Activated naive CD4-positive, alpha-beta T cell treated with anti-CD3 and anti-CD28 coated beads for 36 hours (primary cell): ENCODE data around the gene MAP3K20. TPM values are rescaled to one million over a fixed set of nuclear protein-coding genes. Genes with fewer than 3 reads are reported as not detected.

ENCODE experiments used
- CTCF ChIA-PET: fragments of 350-600 bp; sonication (Branson Sonifier 250); formaldehyde crosslinking; loops from one replicate; lab custom pipeline; 2021; ENCODE audit warnings: antibody characterized with exemption; lab: Charles Lee
- DNase-seq: peaks from one replicate; pipeline ENCODE4 v3.0.0-alpha.2; 2020
- H3K27ac Mint-ChIP-seq: one replicate; pipeline ENCODE4 v1.8.0; 2021; ENCODE audit warnings: mild to moderate bottlenecking, mixed read lengths
- H3K27me3 Mint-ChIP-seq: one replicate; pipeline ENCODE4 v1.8.0; 2021; ENCODE audit warnings: low read depth, mixed read lengths
- H3K36me3 Mint-ChIP-seq: one replicate; pipeline ENCODE4 v1.8.0; 2021; ENCODE audit warnings: low read depth, mixed read lengths
- H3K4me1 Mint-ChIP-seq: one replicate; pipeline ENCODE4 v1.8.0; 2021; ENCODE audit warnings: low read depth, mixed read lengths
- H3K4me3 Mint-ChIP-seq: one replicate; pipeline ENCODE4 v1.8.0; 2021; ENCODE audit warnings: mild to moderate bottlenecking, moderate library complexity, mixed read lengths
- H3K9me3 Mint-ChIP-seq: one replicate; pipeline ENCODE4 v1.8.0; 2021; ENCODE audit warnings: mixed read lengths
- intact Hi-C: fragments of 100-400 bp; cut with micrococcal nuclease; formaldehyde crosslinking; loops from one replicate; pipeline ENCODE4 v1.15.1; 2023
- total RNA-seq, 2 experiments: library from RNA; stranded (reverse); gene quantifications; one replicate each; pipeline ENCODE4 v1.2.3, GENCODE V29; 2021

MAP3K20 gene
- total RNA-seq, 2 experiments from 2014 or later, result 3.0 to 3.7 TPM

DNA sequence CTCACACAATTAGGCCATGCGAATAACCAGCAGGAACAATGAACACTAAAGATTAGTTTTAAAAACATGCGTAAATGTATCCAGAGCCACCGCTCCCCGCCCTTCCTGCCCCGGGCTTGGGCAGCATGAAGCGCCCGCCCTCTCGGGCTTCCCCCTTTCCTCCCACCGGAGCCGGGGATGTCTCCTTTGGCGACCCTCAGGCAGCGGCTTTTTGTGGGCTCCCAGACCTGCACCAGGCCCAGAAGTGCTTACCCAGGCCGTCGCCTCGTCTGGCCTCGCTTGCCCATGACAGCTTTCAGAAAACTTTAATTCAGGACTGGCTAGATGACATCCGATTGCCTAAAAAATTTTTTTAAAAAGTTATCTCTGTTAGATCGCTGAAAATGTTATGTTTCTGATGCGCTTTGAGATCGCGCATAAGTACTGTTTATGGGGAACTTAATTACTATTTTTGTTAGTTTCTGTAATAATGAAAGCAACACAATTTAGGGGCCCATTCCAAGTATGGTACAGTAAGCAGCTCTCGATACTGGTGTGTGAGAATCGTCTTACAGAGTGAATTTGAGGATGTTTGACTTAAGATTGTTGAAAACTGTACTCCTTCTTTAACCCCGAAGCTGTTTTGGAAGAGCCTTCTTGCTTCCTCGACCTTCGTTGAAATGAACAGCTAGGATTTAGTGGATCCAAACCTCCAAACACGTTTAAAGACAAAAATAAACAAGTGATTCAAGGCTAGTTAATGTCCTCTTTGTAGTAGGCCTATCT, 1.1 kb downstream of the MAP3K20 start:
- Mint-ChIP-seq H3K4me1 (peaks cover 5% of the 10 kb centered on the region), H3K27me3 (peaks cover 42% of the 10 kb centered on the region), H3K27ac (no peak overlapping the region), H3K36me3 (no peaks in the 10 kb centered on the region), H3K9me3 (no peaks in the 10 kb centered on the region), H3K4me3 (peak overlapping the region; percentile 68)
- intact Hi-C loops, result loop anchor here (5.0 kb wide), 1 partner anchor 49 kb away; no protein-coding TSS in a partner anchor
- DNase-seq, result peak; percentile 14
- CTCF ChIA-PET, result interaction anchor here (0.6 to 0.8 kb wide), 2 partner anchors 142 to 649 kb away, joined by 3 to 5 read pairs; partner anchors contain the start of gene ITGA6

DNA sequence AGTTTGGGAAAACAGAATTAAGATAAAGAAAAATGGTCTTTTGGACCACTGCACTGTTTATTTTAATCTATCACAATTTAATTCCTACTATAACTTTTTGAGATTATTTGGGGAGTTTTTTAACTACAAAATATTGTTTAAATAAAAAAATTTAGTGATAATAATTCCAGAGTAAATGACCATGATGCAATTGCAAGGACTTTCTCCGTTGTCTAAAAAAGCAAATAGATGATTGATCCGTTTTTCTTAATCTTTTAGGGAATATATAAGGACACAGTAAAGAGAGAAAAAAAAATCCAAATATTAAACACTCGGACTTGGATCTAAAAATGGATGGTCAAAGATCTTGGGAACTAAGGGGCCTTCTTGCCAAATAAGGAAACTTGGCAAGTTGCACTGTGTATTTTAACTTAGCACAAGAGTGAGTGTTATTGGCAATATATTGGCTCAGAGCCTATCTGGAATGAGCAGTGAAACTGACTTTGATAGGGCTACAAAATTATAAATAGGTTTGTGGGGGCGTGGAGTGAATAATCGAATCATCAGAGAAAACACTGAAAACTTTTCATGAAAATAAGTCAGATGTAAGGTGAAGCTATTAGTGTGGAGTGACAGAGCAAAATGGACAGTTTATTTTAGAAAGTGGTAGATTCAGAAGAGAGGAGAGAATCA, 2.0 kb downstream of the MAP3K20 start:
- Mint-ChIP-seq H3K4me1 (peaks cover 5% of the 10 kb centered on the region), H3K4me3 (no peak overlapping the region), H3K27me3 (peaks cover 44% of the 10 kb centered on the region), H3K36me3 (no peaks in the 10 kb centered on the region), H3K27ac (no peak overlapping the region), H3K9me3 (no peaks in the 10 kb centered on the region)
- intact Hi-C loops, result loop anchor here (5.0 kb wide), 1 partner anchor 50 kb away; no protein-coding TSS in a partner anchor
- CTCF ChIA-PET, result interaction anchor here (1.2 to 1.3 kb wide), 2 partner anchors 13 to 133 kb away, joined by 3 read pairs; no protein-coding TSS in a partner anchor
- DNase-seq, result no peak

DNA sequence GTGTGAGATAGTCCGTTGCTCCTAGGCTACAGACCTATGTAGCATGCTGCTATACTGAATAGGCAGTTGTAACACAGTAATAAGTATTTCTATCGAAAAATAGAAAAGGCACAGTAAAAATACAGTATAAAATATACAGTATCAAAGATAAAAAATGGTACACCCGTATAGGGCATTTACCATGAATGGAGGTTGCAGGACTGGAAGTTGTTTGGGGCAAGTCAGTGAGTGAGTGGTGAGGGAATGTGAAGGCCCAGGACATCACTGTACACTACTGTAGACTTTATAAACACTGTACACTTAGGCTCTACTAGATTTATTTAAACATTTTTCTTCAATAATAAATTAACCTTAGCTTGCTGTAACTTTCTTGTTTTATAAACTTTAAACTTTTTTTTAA, 3.5 kb downstream of the MAP3K20 start:
- intact Hi-C loops, result loop anchor here (5.0 kb wide), 1 partner anchor 52 kb away; no protein-coding TSS in a partner anchor
- DNase-seq, result no peak
- no peak overlapping the region for H3K27ac Mint-ChIP-seq
- CTCF ChIA-PET, result interaction anchor here (1.2 to 1.3 kb wide), 2 partner anchors 12 to 132 kb away, joined by 3 read pairs; no protein-coding TSS in a partner anchor
- no peaks in the 10 kb centered on the region for H3K9me3 Mint-ChIP-seq
- H3K4me3 Mint-ChIP-seq, result no peak overlapping the region
- H3K36me3 Mint-ChIP-seq, result no peaks in the 10 kb centered on the region
- peaks cover 45% of the 10 kb centered on the region for H3K27me3 Mint-ChIP-seq
- H3K4me1 Mint-ChIP-seq, result peaks cover 5% of the 10 kb centered on the region

DNA sequence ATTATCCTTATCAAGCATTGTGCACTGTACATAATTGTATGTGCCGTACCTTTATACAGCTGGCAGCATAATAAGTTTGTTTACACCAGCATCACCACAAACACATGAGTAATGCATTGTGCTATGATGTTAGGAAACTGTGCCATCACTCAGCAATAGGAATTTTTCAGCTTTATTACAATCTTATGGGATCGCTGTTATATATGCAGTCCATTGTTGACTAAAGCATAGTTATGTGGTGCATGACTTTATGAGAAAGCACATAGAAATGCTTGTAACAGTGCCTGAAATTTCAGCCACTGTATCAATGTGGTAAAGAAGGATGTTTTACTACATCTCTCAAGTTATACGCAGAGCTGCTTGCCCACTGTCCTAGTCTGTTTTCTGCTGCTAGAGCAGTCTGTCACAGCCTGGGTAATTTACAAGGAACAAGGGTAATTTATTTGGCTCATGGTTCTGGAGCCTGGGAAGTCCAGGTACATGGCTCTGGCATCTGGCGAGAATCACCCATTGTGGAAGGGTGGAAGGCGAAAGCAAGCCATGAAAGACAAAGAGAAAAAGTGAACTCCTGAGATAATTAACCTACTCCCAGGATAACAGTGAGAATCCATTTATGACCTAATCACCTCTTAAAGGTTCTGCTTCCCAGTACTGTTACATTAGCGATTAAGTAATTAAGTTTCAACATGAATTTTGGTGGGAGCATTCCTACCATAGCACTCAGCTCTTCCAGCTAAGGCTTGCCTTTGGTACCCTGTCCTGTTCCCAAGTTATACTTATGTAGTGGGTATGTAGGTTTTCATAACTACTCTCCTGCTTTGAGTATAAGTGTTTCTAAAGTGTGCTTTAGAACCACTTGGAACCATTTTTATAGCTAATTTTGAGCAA, 4.6 kb downstream of the MAP3K20 start:
- intact Hi-C loops, result loop anchor here (5.0 kb wide), 1 partner anchor 53 kb away; no protein-coding TSS in a partner anchor
- Mint-ChIP-seq H3K4me3 (no peak overlapping the region), H3K9me3 (no peaks in the 10 kb centered on the region), H3K36me3 (no peaks in the 10 kb centered on the region), H3K4me1 (peaks cover 5% of the 10 kb centered on the region), H3K27ac (no peak overlapping the region), H3K27me3 (peaks cover 41% of the 10 kb centered on the region)
- no peak for DNase-seq
- CTCF ChIA-PET, result interaction anchor here (0.6 to 1.2 kb wide), 2 partner anchors 22 to 52 kb away, joined by 3 read pairs; no protein-coding TSS in a partner anchor

DNA sequence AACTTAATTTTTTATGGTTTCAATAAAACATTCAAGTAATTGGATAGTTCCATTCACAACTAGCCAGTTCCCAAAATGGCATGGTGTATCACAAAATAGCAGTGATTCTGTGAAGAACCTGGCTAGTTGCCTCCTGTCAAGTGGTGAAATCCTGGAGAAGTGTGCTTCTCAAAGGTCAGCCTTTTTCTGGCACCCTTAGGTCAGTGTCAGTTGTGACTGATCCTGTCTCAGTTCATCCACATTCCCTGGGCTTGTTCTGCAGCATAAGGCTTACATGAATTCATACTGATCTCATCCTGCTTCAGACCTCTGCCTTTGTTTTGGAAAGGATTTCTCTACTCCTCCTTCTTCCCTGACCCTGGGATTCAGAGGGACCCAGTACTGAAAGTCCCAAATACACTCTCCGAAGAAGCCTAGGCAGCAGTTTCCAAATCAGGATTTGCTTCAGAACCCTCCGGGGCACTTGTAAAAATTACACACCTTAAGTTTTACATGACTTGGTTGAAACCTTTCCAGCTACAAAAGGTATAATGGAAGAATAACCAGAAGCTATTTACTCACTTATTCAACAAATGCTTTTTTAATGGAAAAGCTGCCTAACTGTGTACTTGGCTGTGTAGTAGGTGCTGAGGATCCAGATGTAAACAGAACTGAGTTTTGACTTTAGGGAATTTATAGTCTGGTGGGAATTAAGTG, 11.0 kb downstream of the MAP3K20 start:
- H3K9me3 Mint-ChIP-seq, result no peaks in the 10 kb centered on the region
- DNase-seq, result no peak
- intact Hi-C loops, result no loop called here
- no peak overlapping the region for H3K4me3 Mint-ChIP-seq
- CTCF ChIA-PET, result interaction anchor here (0.8 kb wide), 1 partner anchor 107 kb away, joined by 3 read pairs; no protein-coding TSS in a partner anchor
- no peaks in the 10 kb centered on the region for H3K4me1 Mint-ChIP-seq
- no peak overlapping the region for H3K27ac Mint-ChIP-seq
- peaks cover 35% of the 10 kb centered on the region for H3K27me3 Mint-ChIP-seq
- H3K36me3 Mint-ChIP-seq, result no peaks in the 10 kb centered on the region

DNA sequence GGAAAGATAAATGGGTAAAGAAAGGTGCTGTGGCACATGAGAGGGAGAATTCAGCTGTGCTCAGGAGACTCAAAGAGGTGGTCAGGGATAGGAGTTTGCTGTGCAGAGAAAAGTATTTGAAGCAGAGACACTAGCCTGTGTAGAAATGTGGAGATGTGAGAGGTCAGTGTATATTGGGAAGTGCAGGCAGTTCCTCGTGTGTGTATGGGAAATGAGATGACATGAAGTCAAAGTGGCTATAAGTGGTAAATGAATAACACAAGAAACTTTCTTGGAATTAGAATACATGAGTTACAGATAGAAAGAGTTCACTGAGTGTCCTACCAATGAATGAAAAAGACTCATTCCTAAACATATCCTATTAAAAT, 11.6 kb downstream of the MAP3K20 start:
- CTCF ChIA-PET, result interaction anchor here (0.8 kb wide), 1 partner anchor 106 kb away, joined by 3 read pairs; no protein-coding TSS in a partner anchor
- H3K27ac Mint-ChIP-seq, result no peak overlapping the region
- intact Hi-C loops, result no loop called here
- H3K27me3 Mint-ChIP-seq, result peaks cover 36% of the 10 kb centered on the region
- H3K4me1 Mint-ChIP-seq, result no peaks in the 10 kb centered on the region
- DNase-seq, result no peak
- H3K9me3 Mint-ChIP-seq, result no peaks in the 10 kb centered on the region
- no peaks in the 10 kb centered on the region for H3K36me3 Mint-ChIP-seq
- H3K4me3 Mint-ChIP-seq, result no peak overlapping the region

DNA sequence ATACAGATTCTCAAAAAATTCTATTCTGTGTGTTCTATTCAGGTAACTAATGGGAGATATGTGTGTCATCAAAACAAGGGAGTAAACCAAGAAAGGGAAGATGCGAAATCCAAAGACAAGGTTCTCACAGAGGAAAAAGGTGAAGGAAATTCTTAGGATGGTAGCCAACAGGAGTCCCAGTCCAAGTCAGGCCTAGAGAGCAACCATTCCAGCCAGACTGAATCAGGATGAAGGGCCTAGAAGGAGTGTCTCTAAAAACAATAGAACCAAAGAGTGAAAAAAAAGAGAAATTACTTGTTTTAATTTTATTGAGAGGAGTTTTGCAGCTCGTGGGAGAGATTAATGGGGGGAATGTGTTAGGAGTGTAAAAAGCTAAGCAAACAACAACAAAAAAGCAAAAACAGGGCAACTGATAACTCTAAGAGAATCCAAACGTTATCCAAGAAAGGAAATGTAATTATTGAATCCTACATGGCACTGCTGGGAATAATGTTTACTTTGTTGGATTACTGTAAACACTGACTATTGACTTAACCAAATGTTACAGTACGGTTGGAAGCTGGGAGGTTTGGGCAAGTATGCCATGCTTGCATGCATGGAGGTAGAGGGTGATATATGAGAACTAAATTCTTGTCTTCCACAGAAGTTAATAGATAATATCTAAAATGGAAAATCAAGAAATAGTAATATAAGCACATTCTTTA, 12.3 kb downstream of the MAP3K20 start:
- no peaks in the 10 kb centered on the region for H3K36me3 Mint-ChIP-seq
- CTCF ChIA-PET, result no interaction called here
- H3K4me3 Mint-ChIP-seq, result no peak overlapping the region
- no peak overlapping the region for H3K27ac Mint-ChIP-seq
- no peaks in the 10 kb centered on the region for H3K4me1 Mint-ChIP-seq
- DNase-seq, result no peak
- peaks cover 30% of the 10 kb centered on the region for H3K27me3 Mint-ChIP-seq
- no peaks in the 10 kb centered on the region for H3K9me3 Mint-ChIP-seq
- intact Hi-C loops, result no loop called here

DNA sequence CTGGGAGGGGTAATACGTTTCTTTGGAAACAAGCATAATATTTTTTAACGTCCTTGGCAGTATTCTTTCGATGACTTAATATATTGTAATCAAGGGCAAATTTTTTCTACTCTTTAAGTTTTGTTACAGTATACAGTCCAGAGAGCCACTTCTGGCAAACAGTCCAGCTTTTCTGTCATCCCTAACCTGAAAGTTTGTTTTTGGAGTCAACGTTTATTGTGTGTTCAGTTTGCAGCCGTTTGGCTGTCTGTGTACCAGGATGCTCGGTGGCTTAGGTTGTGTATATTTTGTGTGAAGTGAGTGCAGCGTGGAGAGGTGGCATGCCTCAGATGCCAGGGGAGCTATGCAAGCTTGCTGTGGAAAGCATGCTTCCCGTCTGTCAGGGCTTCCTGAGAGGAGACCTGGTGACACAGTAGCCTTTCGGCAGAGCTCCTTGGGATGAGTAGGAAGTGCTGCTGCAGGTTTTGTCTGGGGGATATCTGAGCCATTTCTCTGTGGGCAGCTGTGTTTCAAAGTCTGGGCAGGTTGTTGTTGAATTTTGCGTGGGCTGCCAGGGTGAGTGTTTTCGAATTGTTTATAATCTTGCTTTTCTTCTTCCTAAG, 14.7 kb downstream of the MAP3K20 start:
- Mint-ChIP-seq H3K4me3 (no peak overlapping the region), H3K36me3 (no peaks in the 10 kb centered on the region), H3K27ac (no peak overlapping the region), H3K4me1 (no peaks in the 10 kb centered on the region), H3K9me3 (no peaks in the 10 kb centered on the region), H3K27me3 (peaks cover 30% of the 10 kb centered on the region)
- CTCF ChIA-PET, result interaction anchor here (1.2 kb wide), 1 partner anchor 12 kb away, joined by 3 read pairs; no protein-coding TSS in a partner anchor
- intact Hi-C loops, result loop anchor here (5.0 kb wide), 1 partner anchor 122 kb away; no protein-coding TSS in a partner anchor
- no peak for DNase-seq

DNA sequence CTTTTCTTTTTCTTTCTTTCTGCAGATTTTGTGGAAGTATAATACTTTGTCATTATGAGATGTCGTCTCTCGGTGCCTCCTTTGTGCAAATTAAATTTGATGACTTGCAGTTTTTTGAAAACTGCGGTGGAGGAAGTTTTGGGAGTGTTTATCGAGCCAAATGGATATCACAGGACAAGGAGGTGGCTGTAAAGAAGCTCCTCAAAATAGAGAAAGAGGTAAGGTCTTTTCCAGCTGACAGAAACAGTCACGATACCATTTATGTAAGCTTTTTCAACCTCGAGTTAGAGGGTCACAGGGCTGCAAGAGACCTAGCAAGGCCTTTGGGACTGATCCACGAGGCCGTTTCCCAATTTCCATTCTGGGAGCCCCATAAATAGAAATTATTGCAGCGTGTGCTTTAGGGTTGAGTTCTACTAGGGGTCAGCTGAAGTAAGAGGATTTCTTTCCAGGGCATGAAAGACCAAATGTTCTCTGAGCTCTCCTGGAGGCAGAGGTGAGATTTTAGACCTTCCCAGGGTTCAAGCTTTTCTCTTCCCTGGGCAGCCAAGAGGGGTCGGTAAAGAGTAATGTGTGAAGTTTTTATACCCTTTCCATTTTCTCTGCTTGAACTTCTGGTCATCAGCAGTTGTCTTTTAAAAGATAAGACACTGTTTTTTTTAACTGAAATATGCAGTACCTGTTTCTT, 15.5 kb downstream of the MAP3K20 start:
- no peak for DNase-seq
- Mint-ChIP-seq H3K27ac (no peak overlapping the region), H3K27me3 (peaks cover 30% of the 10 kb centered on the region), H3K36me3 (no peaks in the 10 kb centered on the region), H3K9me3 (no peaks in the 10 kb centered on the region), H3K4me3 (no peak overlapping the region), H3K4me1 (no peaks in the 10 kb centered on the region)
- CTCF ChIA-PET, result interaction anchor here (1.2 to 1.5 kb wide), 2 partner anchors 13 to 65 kb away, joined by 3 to 5 read pairs; no protein-coding TSS in a partner anchor
- intact Hi-C loops, result loop anchor here (5.0 kb wide), 1 partner anchor 121 kb away; no protein-coding TSS in a partner anchor

DNA sequence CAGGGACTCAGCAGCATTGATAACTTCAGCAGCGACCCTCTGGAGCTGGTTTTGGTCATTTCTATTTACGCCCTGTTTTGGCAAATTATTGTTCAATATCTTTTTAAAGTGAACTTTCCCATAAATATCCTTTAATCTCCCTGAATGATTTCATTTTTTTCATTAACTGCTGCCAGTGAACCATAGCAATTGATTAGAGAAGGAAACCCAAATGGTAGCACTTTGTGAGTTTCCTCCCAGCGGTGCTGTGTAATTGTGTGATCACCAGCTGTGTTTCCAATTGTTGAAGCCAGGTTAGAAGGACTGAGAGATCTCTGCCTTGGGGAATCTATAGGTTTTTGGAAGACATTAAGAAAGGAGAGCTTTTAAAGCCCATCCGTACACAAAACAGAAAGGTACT, 16.3 kb downstream of the MAP3K20 start:
- no peaks in the 10 kb centered on the region for H3K4me1 Mint-ChIP-seq
- no peak for DNase-seq
- H3K27ac Mint-ChIP-seq, result no peak overlapping the region
- H3K4me3 Mint-ChIP-seq, result no peak overlapping the region
- H3K9me3 Mint-ChIP-seq, result no peaks in the 10 kb centered on the region
- CTCF ChIA-PET, result interaction anchor here (1.2 to 1.5 kb wide), 2 partner anchors 13 to 65 kb away, joined by 3 to 5 read pairs; no protein-coding TSS in a partner anchor
- H3K27me3 Mint-ChIP-seq, result peaks cover 34% of the 10 kb centered on the region
- intact Hi-C loops, result loop anchor here (5.0 kb wide), 1 partner anchor 120 kb away; no protein-coding TSS in a partner anchor
- H3K36me3 Mint-ChIP-seq, result no peaks in the 10 kb centered on the region
